Small intestine (tissue), 7 donors: Measurements from ENCODE around the gene NTRK1. TPM values are rescaled to one million over a fixed set of nuclear protein-coding genes. Genes with fewer than 3 reads are reported as not detected.

Source experiments
- DNase-seq, 2 donors: peaks; one replicate each; pipeline versions ENCODE4 v3.0.0 to v3.0.0-alpha.2; 2013
- FAIRE-seq: peaks from 2 replicates; lab custom pipeline; 2012; peaks lifted over from hg19 to GRCh38; lab: Jason Lieb, UNC
- H3K27ac ChIP-seq, 3 donors: one replicate each; pipeline ENCODE4 v1.5.1; 2013; ENCODE audit warnings: low read length in 2 of 3, mild to moderate bottlenecking in 2 of 3, control low read depth in 1 of 3, inconsistent platforms in 1 of 3, low read depth in 1 of 3, moderate library complexity in 1 of 3
- H3K27me3 ChIP-seq, 3 donors: one replicate each; pipeline ENCODE4 v1.6.1; 2013; ENCODE audit warnings: low read length in 3 of 3, inconsistent platforms in 1 of 3; ENCODE audit not compliant: control insufficient read depth in 3 of 3, insufficient read depth in 3 of 3
- H3K36me3 ChIP-seq, 3 donors: one replicate each; pipeline ENCODE4 v1.6.1; 2013; ENCODE audit warnings: low read length in 3 of 3, inconsistent platforms in 1 of 3, low read depth in 1 of 3, mild to moderate bottlenecking in 1 of 3, moderate library complexity in 1 of 3; ENCODE audit not compliant: control insufficient read depth in 3 of 3, insufficient read depth in 2 of 3
- H3K4me1 ChIP-seq, 3 donors: one replicate each; pipeline ENCODE4 v1.6.1; 2013; ENCODE audit warnings: low read length in 2 of 3, inconsistent platforms in 1 of 3, low read depth in 1 of 3, mild to moderate bottlenecking in 1 of 3, moderate library complexity in 1 of 3; ENCODE audit not compliant: control insufficient read depth in 3 of 3, insufficient read depth in 2 of 3
- H3K4me3 ChIP-seq, 3 donors: one replicate each; pipeline ENCODE4 v1.5.1; 2013; ENCODE audit warnings: low read length in 3 of 3, control low read depth in 1 of 3, inconsistent platforms in 1 of 3, low read depth in 1 of 3, mild to moderate bottlenecking in 1 of 3, moderate library complexity in 1 of 3
- H3K9me3 ChIP-seq, 2 donors: one replicate each; pipeline ENCODE4 v1.6.1; 2013; ENCODE audit warnings: low read depth in 1 of 2, low read length in 1 of 2; ENCODE audit not compliant: control insufficient read depth in 2 of 2, insufficient read depth in 1 of 2
- WGBS, 3 donors: extraction: QIAGEN DNeasy Blood & Tissue Kit; methylation state at CpG; one replicate each; pipeline ENCODE4 v1.1.7; 2013; 5-methylcytosine and 5-hydroxymethylcytosine counted together
- polyA plus RNA-seq, 4 donors: library from polyadenylated mRNA; stranded (reverse) in 3 of 4; unstranded in 1 of 4; fragments of 200-250 nt in 3 of 4; fragments of 120-200 nt in 1 of 4; gene quantifications; one replicate each; pipeline versions ENCODE4 v1.2.1 to v1.2.3, GENCODE V29; 2013
- donor health status: healthy with polysubstance abuse.
- donor health status: control.
- donor health status: control.
- donor health status: Bipolar disorder and iron deficiency.
- donor health status: healthy.

Gene NTRK1
- polyA plus RNA-seq, 4 donors: 0.10 to 0.67 TPM; not detected in 2

GRCh38 chr1:156874572-156875340 is 14.1 kb downstream of the NTRK1 start:
- WGBS, 3 donors: 72 to 79% (median 76%) methylated on average over 15 to 16 of the region's 16 CpGs
- H3K9me3 ChIP-seq: no peaks in the 10 kb centered on the region
- DNase-seq (no peak), FAIRE-seq (no peak)
- H3K4me3 ChIP-seq: no peak overlapping the region
- H3K27me3 ChIP-seq: peaks cover 0 to 53% (median 2%) of the 10 kb centered on the region in 3 donors
- H3K36me3 ChIP-seq: no peaks in the 10 kb centered on the region
- H3K4me1 ChIP-seq: no peaks in the 10 kb centered on the region
- no peak overlapping the region for H3K27ac ChIP-seq

- no peaks in the 10 kb centered on the region for H3K9me3 ChIP-seq
- no peaks in the 10 kb centered on the region for H3K4me1 ChIP-seq
- WGBS, 3 donors: 55 to 69% (median 67%) methylated on average over 3 to 5 of the region's 5 CpGs
- H3K4me3 ChIP-seq: no peak overlapping the region
- no peaks in the 10 kb centered on the region for H3K36me3 ChIP-seq
- FAIRE-seq: no peak
- no peak overlapping the region for H3K27ac ChIP-seq
- no peak for DNase-seq
- H3K27me3 ChIP-seq: peaks cover 0 to 57% (median 2%) of the 10 kb centered on the region in 3 donors
Measured at GRCh38 chr1:156875341-156875615, 14.6 kb downstream of the NTRK1 start.

GRCh38 chr1:156876281-156876680 is 15.6 kb downstream of the NTRK1 start:
- DNase-seq: no peak
- Histone ChIP-seq H3K27ac (no peak overlapping the region), H3K36me3 (no peaks in the 10 kb centered on the region), H3K4me3 (no peak overlapping the region), H3K27me3 (peaks cover 2 to 61% (median 2%) of the 10 kb centered on the region in 3 donors), H3K4me1 (no peaks in the 10 kb centered on the region), H3K9me3 (no peaks in the 10 kb centered on the region)
- no peak for FAIRE-seq
- WGBS, 3 donors: 25 to 41% (median 40%) methylated on average over 20 to 21 of the region's 21 CpGs

- 66 to 83% (median 76%) methylated on average over 5 of the region's 5 CpGs for WGBS, 3 donors
- Histone ChIP-seq H3K4me3 (no peak overlapping the region), H3K4me1 (no peaks in the 10 kb centered on the region), H3K27me3 (peaks cover 2 to 66% (median 2%) of the 10 kb centered on the region in 3 donors), H3K27ac (no peak overlapping the region), H3K9me3 (no peaks in the 10 kb centered on the region), H3K36me3 (no peaks in the 10 kb centered on the region)
- FAIRE-seq (no peak), DNase-seq (no peak)
Measured at GRCh38 chr1:156877433-156878170, 16.9 kb downstream of the NTRK1 start.

- no peak for DNase-seq
- FAIRE-seq: no peak
- no peak overlapping the region for H3K4me3 ChIP-seq
- 79 to 91% (median 84%) methylated on average over 21 of the region's 21 CpGs for WGBS, 3 donors
- H3K27ac ChIP-seq: no peak overlapping the region
- peaks cover 2 to 64% (median 2%) of the 10 kb centered on the region in 3 donors for H3K27me3 ChIP-seq
- no peaks in the 10 kb centered on the region for H3K9me3 ChIP-seq
- no peaks in the 10 kb centered on the region for H3K36me3 ChIP-seq
- H3K4me1 ChIP-seq: no peaks in the 10 kb centered on the region
Measured at GRCh38 chr1:156879876-156880275, 19.2 kb downstream of the NTRK1 start.

- DNase-seq: no peak
- Histone ChIP-seq H3K27me3 (peaks cover 0 to 63% (median 2%) of the 10 kb centered on the region in 3 donors), H3K4me1 (no peaks in the 10 kb centered on the region), H3K9me3 (no peaks in the 10 kb centered on the region), H3K27ac (no peak overlapping the region), H3K36me3 (no peaks in the 10 kb centered on the region), H3K4me3 (no peak overlapping the region)
- whole genome bisulfite sequencing, 3 donors: 47 to 62% (median 61%) methylated on average over 5 of the region's 5 CpGs
- no peak for FAIRE-seq
Measured at GRCh38 chr1:156880473-156880872, 19.8 kb downstream of the NTRK1 start.

- Histone ChIP-seq H3K36me3 (no peaks in the 10 kb centered on the region), H3K9me3 (no peaks in the 10 kb centered on the region), H3K4me1 (no peaks in the 10 kb centered on the region), H3K27me3 (peaks cover 0 to 64% (median 2%) of the 10 kb centered on the region in 3 donors), H3K27ac (no peak overlapping the region), H3K4me3 (no peak overlapping the region)
- 48 to 70% (median 67%) methylated on average over 10 of the region's 10 CpGs for WGBS, 3 donors
- FAIRE-seq (no peak), DNase-seq (no peak)
Measured at GRCh38 chr1:156881101-156881500, 20.4 kb downstream of the NTRK1 start.

GRCh38 chr1:156881663-156882062 is 21.0 kb downstream of the NTRK1 start:
- no peaks in the 10 kb centered on the region for H3K9me3 ChIP-seq
- DNase-seq (no peak), FAIRE-seq (no peak)
- WGBS, 3 donors: 39 to 63% (median 45%) methylated on average over 4 of the region's 4 CpGs
- no peak overlapping the region for H3K4me3 ChIP-seq
- no peak overlapping the region for H3K27ac ChIP-seq
- H3K4me1 ChIP-seq: no peaks in the 10 kb centered on the region
- no peaks in the 10 kb centered on the region for H3K36me3 ChIP-seq
- H3K27me3 ChIP-seq: peaks cover 0 to 65% (median 2%) of the 10 kb centered on the region in 3 donors
